GM18868 (cell line): ENCODE data around the gene TGFA.

ENCODE experiments used
- ATAC-seq: cut with Tn5 transposase; IDR thresholded peaks from one replicate; pipeline ENCODE4 v1.9.1; 2021; ENCODE audit warnings: mild to moderate bottlenecking, moderate library complexity; ENCODE audit not compliant: unreplicated experiment

TGFA gene

GRCh38 chr2:70553334-70553583, 367 bp downstream of the TGFA start:
- ATAC-seq = peak; percentile 6

GRCh38 chr2:70552501-70553333, 909 bp downstream of the TGFA start:
- ATAC-seq = no peak

GRCh38 chr2:70551167-70551566, 2.5 kb downstream of the TGFA start:
- no peak for ATAC-seq

- ATAC-seq = no peak
These were observed 3.7 kb downstream of the TGFA start for GRCh38 chr2:70549962-70550361.

GRCh38 chr2:70549064-70549710, 4.4 kb downstream of the TGFA start:
- ATAC-seq = no peak

- no peak for ATAC-seq
These were observed 5.4 kb downstream of the TGFA start for GRCh38 chr2:70548233-70548632.

- no peak for ATAC-seq
These were observed 6.7 kb downstream of the TGFA start for GRCh38 chr2:70546885-70547284.

- no peak for ATAC-seq
These were observed 7.2 kb downstream of the TGFA start for GRCh38 chr2:70546376-70546775.

GRCh38 chr2:70541481-70542020, 12.1 kb downstream of the TGFA start:
- ATAC-seq = no peak

GRCh38 chr2:70537840-70538239, 15.8 kb downstream of the TGFA start:
- no peak for ATAC-seq

- ATAC-seq = no peak
These were observed 17.0 kb downstream of the TGFA start for GRCh38 chr2:70536517-70537055.

- no peak for ATAC-seq
These were observed 18.1 kb downstream of the TGFA start for GRCh38 chr2:70535573-70535972.

- ATAC-seq = no peak
These were observed 19.3 kb downstream of the TGFA start for GRCh38 chr2:70534183-70534836.

- no peak for ATAC-seq
These were observed 21.2 kb downstream of the TGFA start for GRCh38 chr2:70532244-70532935.

- no peak for ATAC-seq
These were observed 22.1 kb downstream of the TGFA start for GRCh38 chr2:70531419-70532086.

GRCh38 chr2:70529610-70530009, 24.0 kb downstream of the TGFA start:
- ATAC-seq = no peak

- ATAC-seq = no peak
These were observed 24.7 kb downstream of the TGFA start for GRCh38 chr2:70528929-70529328.

GRCh38 chr2:70528276-70528675, 25.4 kb downstream of the TGFA start:
- no peak for ATAC-seq

- no peak for ATAC-seq
These were observed 26.1 kb downstream of the TGFA start for GRCh38 chr2:70527447-70528080.

GRCh38 chr2:70526126-70526525, 27.5 kb downstream of the TGFA start:
- ATAC-seq = no peak
